ENCODE data around the gene FIGNL1.

The FIGNL1 gene

DNA sequence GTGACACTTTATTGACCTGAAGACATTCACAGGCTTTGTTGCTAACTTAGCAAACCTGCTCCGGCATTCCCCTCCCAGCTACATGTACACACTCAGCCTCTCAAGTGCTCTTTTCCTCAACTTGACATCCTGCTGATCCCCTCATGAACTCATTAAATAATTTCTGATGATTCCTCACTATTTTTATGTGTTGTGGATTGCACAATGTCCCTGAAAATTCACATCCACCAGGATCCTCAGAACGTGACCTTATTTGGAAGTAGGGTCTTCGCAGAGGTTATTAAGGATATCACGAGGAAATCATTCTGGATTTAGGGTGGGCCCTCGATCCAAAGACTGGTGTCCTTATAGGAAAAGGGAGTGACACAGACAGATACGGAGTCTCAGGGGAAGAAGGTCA is 27.3 kb downstream of the FIGNL1 start:
- H3K4me1 ChIP-seq (ENCODE audit: control extremely low read depth in 1 of 4, control insufficient read depth in 4 of 4, insufficient read depth in 4 of 4, low read length in 3 of 4), result peaks cover 0 to 6% (median 0%) of the 10 kb centered on the region in 4 experiments
- CTCF ChIA-PET, result interaction anchor here (0.6 to 7.6 kb wide), 6 partner anchors 9 to 329 kb away, joined by 3 to 63 read pairs (median 5); no protein-coding TSS in a partner anchor
- H3K9me3 ChIP-seq (ENCODE audit: control extremely low read depth in 1 of 5, control insufficient read depth in 4 of 5, insufficient read depth in 2 of 5, low read depth in 1 of 5, low read length in 4 of 5), result no peaks in the 10 kb centered on the region
- no peaks in the 10 kb centered on the region for H3K27me3 ChIP-seq (replicated peaks in 2 of 5; ENCODE audit: control insufficient read depth in 4 of 5, insufficient read depth in 5 of 5, low read length in 4 of 5)
- WGBS (ENCODE audit: insufficient coverage), result 100% methylated on average over 6 of the region's 6 CpGs
- no peak overlapping the region for H3K4me3 ChIP-seq (ENCODE audit: control insufficient read depth in 1 of 7, extremely low read depth in 1 of 7, insufficient read depth in 4 of 7, low read depth in 2 of 7, low read length in 6 of 7)
- no peak for DNase-seq
- no peak overlapping the region for H3K27ac ChIP-seq (ENCODE audit: insufficient read depth in 1 of 2, low read depth in 1 of 2, low read length in 2 of 2, poor library complexity in 1 of 2, severe bottlenecking in 2 of 2)
- POLR2A ChIA-PET, result no interaction called here
- no peaks in the 10 kb centered on the region for H3K36me3 ChIP-seq (ENCODE audit: control insufficient read depth in 4 of 4, insufficient read depth in 4 of 4, low read length in 3 of 4)

DNA sequence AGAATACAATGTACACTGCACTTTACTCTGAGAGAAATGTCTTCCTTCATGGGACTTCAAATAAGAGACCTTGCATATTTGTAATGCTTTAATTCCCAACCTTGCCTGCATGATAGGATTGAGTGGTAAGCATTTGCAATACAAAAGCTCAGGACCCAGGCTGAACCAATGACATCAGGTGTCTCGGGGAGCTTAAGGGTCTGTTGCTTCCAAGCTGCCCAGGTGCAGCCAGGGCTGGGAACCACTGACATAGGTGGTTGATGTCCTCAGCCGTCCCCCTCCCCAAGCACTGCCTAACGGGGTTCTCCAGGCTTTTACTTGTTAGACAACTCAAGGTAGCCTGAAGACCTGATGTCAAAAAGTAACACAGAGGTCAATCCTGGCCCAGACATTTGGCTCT is 29.1 kb downstream of the FIGNL1 start:
- Histone ChIP-seq H3K9me3 (ENCODE audit: control extremely low read depth in 1 of 5, control insufficient read depth in 4 of 5, insufficient read depth in 2 of 5, low read depth in 1 of 5, low read length in 4 of 5) (no peaks in the 10 kb centered on the region), H3K4me1 (ENCODE audit: control extremely low read depth in 1 of 4, control insufficient read depth in 4 of 4, insufficient read depth in 4 of 4, low read length in 3 of 4) (peaks cover 6 to 24% (median 12%) of the 10 kb centered on the region in 4 experiments), H3K27ac (ENCODE audit: insufficient read depth in 1 of 2, low read depth in 1 of 2, low read length in 2 of 2, poor library complexity in 1 of 2, severe bottlenecking in 2 of 2) (no peak overlapping the region), H3K4me3 (ENCODE audit: control insufficient read depth in 1 of 7, extremely low read depth in 1 of 7, insufficient read depth in 4 of 7, low read depth in 2 of 7, low read length in 6 of 7) (no peak overlapping the region), H3K27me3 (replicated peaks in 2 of 5; ENCODE audit: control insufficient read depth in 4 of 5, insufficient read depth in 5 of 5, low read length in 4 of 5) (no peaks in the 10 kb centered on the region), H3K36me3 (ENCODE audit: control insufficient read depth in 4 of 4, insufficient read depth in 4 of 4, low read length in 3 of 4) (no peaks in the 10 kb centered on the region)
- ChIA-PET CTCF (interaction anchor here (0.5 to 7.6 kb wide), 10 partner anchors 8 to 742 kb away, joined by 3 to 63 read pairs (median 3); no protein-coding TSS in a partner anchor), POLR2A (no interaction called here)
- DNase-seq, result no peak
- 89% methylated on average over 3 of the region's 3 CpGs for WGBS (ENCODE audit: insufficient coverage)

DNA sequence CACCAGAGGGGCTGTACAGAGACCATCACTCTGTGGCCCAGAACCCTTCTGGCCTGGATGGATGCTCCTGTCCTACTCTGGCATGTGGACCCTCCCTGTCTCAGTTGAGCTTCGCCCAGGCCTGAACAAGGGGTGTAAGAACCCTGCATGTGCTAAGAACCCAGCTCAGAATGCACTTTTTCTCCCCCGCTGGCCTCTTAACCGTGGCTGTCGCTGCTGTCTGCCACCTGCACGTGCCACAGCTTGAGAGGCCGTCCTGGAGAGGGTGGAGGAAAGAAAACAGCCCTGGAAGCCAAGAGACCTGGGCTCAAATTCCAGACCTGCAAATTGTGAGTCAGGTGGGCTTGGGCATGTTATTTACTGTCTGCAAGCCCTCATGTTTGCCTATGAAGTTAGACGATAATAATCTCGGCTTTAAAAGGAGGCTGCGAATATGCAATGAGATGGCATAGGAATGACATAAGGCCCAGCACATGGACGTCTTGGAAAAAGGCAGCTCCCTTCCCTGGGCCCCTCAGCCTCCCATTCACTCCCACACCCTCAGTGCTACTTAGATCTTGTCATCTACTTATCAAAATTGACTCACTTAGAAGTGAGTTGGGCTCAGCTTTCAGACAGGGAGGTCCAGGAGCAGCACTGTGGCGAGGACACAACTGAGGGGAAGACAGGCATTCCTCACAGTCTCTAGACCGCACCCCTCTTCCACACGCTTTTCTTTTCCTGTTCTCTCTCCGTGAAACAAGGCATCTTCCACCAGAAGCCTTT is 31.4 kb downstream of the FIGNL1 start:
- WGBS (ENCODE audit: insufficient coverage), result 92% methylated on average over 14 of the region's 14 CpGs
- Histone ChIP-seq H3K27me3 (replicated peaks in 2 of 5; ENCODE audit: control insufficient read depth in 4 of 5, insufficient read depth in 5 of 5, low read length in 4 of 5) (no peaks in the 10 kb centered on the region), H3K36me3 (ENCODE audit: control insufficient read depth in 4 of 4, insufficient read depth in 4 of 4, low read length in 3 of 4) (no peaks in the 10 kb centered on the region), H3K9me3 (ENCODE audit: control extremely low read depth in 1 of 5, control insufficient read depth in 4 of 5, insufficient read depth in 2 of 5, low read depth in 1 of 5, low read length in 4 of 5) (no peaks in the 10 kb centered on the region), H3K27ac (ENCODE audit: insufficient read depth in 1 of 2, low read depth in 1 of 2, low read length in 2 of 2, poor library complexity in 1 of 2, severe bottlenecking in 2 of 2) (no peak overlapping the region), H3K4me3 (ENCODE audit: control insufficient read depth in 1 of 7, extremely low read depth in 1 of 7, insufficient read depth in 4 of 7, low read depth in 2 of 7, low read length in 6 of 7) (no peak overlapping the region), H3K4me1 (ENCODE audit: control extremely low read depth in 1 of 4, control insufficient read depth in 4 of 4, insufficient read depth in 4 of 4, low read length in 3 of 4) (peaks cover 7 to 29% (median 15%) of the 10 kb centered on the region in 4 experiments)
- CTCF ChIA-PET, result interaction anchor here (0.8 to 7.6 kb wide), 37 partner anchors 10 to 743 kb away, joined by 3 to 63 read pairs (median 5); partner anchors contain the start of gene ZPBP
- DNase-seq, result no peak
- POLR2A ChIA-PET, result no interaction called here

DNA sequence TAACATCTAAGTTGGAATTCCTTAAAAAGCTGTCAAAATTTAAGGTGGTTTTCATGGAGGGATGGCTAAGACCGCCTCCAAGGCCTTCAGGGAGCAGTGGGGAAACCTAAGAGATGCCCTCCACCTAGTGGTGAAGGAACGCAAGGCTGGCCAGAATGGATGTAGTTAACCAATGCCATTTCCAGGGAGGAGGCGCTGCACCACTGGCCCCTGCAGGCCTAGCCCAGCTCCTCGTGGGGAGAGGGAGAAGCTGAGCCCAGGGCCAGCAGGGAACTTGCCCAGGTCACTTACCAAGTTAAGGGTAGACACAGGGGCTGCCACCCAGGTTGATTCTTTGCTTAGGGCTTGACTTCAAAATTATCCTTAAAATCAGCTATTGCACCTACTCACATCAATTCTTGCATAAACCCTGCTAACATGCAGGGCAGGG is 32.0 kb downstream of the FIGNL1 start:
- peak; percentile 79 to 84 (median 83) for DNase-seq
- H3K4me3 ChIP-seq (ENCODE audit: control insufficient read depth in 1 of 7, extremely low read depth in 1 of 7, insufficient read depth in 4 of 7, low read depth in 2 of 7, low read length in 6 of 7), result no peak overlapping the region
- no peaks in the 10 kb centered on the region for H3K9me3 ChIP-seq (ENCODE audit: control extremely low read depth in 1 of 5, control insufficient read depth in 4 of 5, insufficient read depth in 2 of 5, low read depth in 1 of 5, low read length in 4 of 5)
- ChIA-PET CTCF (interaction anchor here (0.8 to 7.6 kb wide), 43 partner anchors 11 to 744 kb away, joined by 3 to 63 read pairs (median 5); partner anchors contain the start of gene ZPBP), POLR2A (no interaction called here)
- no peaks in the 10 kb centered on the region for H3K36me3 ChIP-seq (ENCODE audit: control insufficient read depth in 4 of 4, insufficient read depth in 4 of 4, low read length in 3 of 4)
- H3K4me1 ChIP-seq (ENCODE audit: control extremely low read depth in 1 of 4, control insufficient read depth in 4 of 4, insufficient read depth in 4 of 4, low read length in 3 of 4), result peaks cover 7 to 29% (median 15%) of the 10 kb centered on the region in 4 experiments
- no peak overlapping the region for H3K27ac ChIP-seq (ENCODE audit: insufficient read depth in 1 of 2, low read depth in 1 of 2, low read length in 2 of 2, poor library complexity in 1 of 2, severe bottlenecking in 2 of 2)
- H3K27me3 ChIP-seq (replicated peaks in 2 of 5; ENCODE audit: control insufficient read depth in 4 of 5, insufficient read depth in 5 of 5, low read length in 4 of 5), result no peaks in the 10 kb centered on the region
- 7% methylated on average over 4 of the region's 4 CpGs for whole genome bisulfite sequencing (ENCODE audit: insufficient coverage)

DNA sequence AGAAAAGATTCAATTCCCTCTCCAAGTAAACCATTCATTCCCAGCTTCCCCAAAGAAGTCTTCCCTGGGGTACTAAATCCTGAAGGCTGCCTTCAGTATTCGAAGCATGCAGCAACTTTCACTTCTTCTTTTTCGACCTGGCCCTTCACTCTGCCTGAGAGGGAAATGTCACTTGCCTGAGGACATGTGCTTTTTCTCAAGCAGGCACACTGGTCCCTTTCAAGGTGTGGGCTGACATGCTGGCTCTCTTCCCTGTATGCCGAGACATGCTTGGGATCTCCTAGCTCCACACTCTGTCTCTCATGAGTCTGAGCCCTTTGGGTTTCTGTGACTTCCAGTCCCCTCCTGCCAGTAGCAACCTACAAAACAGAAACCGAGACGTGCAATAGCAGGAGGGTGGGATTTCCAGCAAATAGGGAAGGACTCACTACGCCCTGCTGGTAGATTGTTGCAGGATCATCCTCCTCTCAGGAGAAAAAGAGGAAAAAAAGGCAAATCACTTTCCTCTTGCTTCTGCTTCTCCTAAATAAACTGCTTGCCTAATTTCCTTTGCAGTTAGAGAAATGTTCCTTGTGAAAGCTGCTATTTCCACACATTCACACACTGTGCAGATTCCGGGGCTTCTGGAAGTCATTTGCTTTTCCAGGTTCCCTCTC is 33.5 kb downstream of the FIGNL1 start:
- Histone ChIP-seq H3K36me3 (ENCODE audit: control insufficient read depth in 4 of 4, insufficient read depth in 4 of 4, low read length in 3 of 4) (no peaks in the 10 kb centered on the region), H3K27me3 (replicated peaks in 2 of 5; ENCODE audit: control insufficient read depth in 4 of 5, insufficient read depth in 5 of 5, low read length in 4 of 5) (no peaks in the 10 kb centered on the region), H3K4me3 (ENCODE audit: control insufficient read depth in 1 of 7, extremely low read depth in 1 of 7, insufficient read depth in 4 of 7, low read depth in 2 of 7, low read length in 6 of 7) (peak overlapping the region in 2 of 7 experiments; percentile 26 to 49), H3K9me3 (ENCODE audit: control extremely low read depth in 1 of 5, control insufficient read depth in 4 of 5, insufficient read depth in 2 of 5, low read depth in 1 of 5, low read length in 4 of 5) (no peaks in the 10 kb centered on the region), H3K27ac (ENCODE audit: insufficient read depth in 1 of 2, low read depth in 1 of 2, low read length in 2 of 2, poor library complexity in 1 of 2, severe bottlenecking in 2 of 2) (no peak overlapping the region), H3K4me1 (ENCODE audit: control extremely low read depth in 1 of 4, control insufficient read depth in 4 of 4, insufficient read depth in 4 of 4, low read length in 3 of 4) (peaks cover 7 to 33% (median 15%) of the 10 kb centered on the region in 4 experiments)
- ChIA-PET CTCF (interaction anchor here (0.7 to 7.6 kb wide), 24 partner anchors 9 to 745 kb away, joined by 3 to 63 read pairs (median 7); partner anchors contain the start of gene ZPBP), POLR2A (no interaction called here)
- DNase-seq, result peak; percentile 38 to 70 (median 66)
- WGBS (ENCODE audit: insufficient coverage), result 13% methylated on average over 5 of the region's 7 CpGs

DNA sequence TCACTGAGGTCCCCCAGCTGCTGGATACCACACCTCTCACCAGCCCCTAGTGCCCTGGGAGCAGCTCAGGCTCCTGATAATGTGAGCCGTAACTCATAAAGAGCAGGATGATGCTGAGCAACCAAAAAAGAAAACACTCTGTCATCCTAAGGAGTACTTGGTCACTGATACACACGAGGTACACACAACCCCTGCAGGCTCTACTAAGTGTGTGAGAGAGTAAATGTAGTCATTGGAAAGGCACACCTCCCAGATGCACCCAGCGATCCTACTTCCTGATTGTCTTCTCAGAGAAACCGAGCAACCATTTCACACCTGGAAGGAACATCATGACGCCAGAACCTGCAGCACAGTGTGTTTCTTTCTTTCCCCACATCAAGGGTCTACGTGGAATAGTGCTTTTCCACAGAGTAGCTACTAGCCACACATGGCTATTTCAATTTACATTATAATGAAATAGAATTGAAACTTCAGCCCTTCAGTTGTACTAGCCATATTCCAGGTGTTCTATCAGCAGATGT is 34.2 kb downstream of the FIGNL1 start:
- Histone ChIP-seq H3K27ac (ENCODE audit: insufficient read depth in 1 of 2, low read depth in 1 of 2, low read length in 2 of 2, poor library complexity in 1 of 2, severe bottlenecking in 2 of 2) (no peak overlapping the region), H3K4me3 (ENCODE audit: control insufficient read depth in 1 of 7, extremely low read depth in 1 of 7, insufficient read depth in 4 of 7, low read depth in 2 of 7, low read length in 6 of 7) (peak overlapping the region in 1 of 7 experiments; percentile 49), H3K9me3 (ENCODE audit: control extremely low read depth in 1 of 5, control insufficient read depth in 4 of 5, insufficient read depth in 2 of 5, low read depth in 1 of 5, low read length in 4 of 5) (no peaks in the 10 kb centered on the region), H3K4me1 (ENCODE audit: control extremely low read depth in 1 of 4, control insufficient read depth in 4 of 4, insufficient read depth in 4 of 4, low read length in 3 of 4) (peaks cover 7 to 37% (median 16%) of the 10 kb centered on the region in 4 experiments), H3K36me3 (ENCODE audit: control insufficient read depth in 4 of 4, insufficient read depth in 4 of 4, low read length in 3 of 4) (no peaks in the 10 kb centered on the region), H3K27me3 (replicated peaks in 2 of 5; ENCODE audit: control insufficient read depth in 4 of 5, insufficient read depth in 5 of 5, low read length in 4 of 5) (no peaks in the 10 kb centered on the region)
- ChIA-PET POLR2A (no interaction called here), CTCF (interaction anchor here (1.2 to 7.6 kb wide), 14 partner anchors 8 to 322 kb away, joined by 3 to 63 read pairs (median 6); partner anchors contain the start of gene ZPBP)
- no peak for DNase-seq
- 87% methylated on average over 5 of the region's 6 CpGs for WGBS (ENCODE audit: insufficient coverage)

All from common myeloid progenitor, CD34-positive (primary cell).